ENCODE data around the gene CCDC172. TPM values are rescaled to one million over a fixed set of nuclear protein-coding genes. Genes with fewer than 3 reads are reported as not detected.
"Not testable (repeated sequence)": the region's sequence is repeated elsewhere in the genome, so short reads cannot be mapped to it uniquely, and the experiment has no call there.

Gene CCDC172
- polyA plus RNA-seq, 1 donor, result not detected

- no peak for DNase-seq
These were observed 7.6 kb downstream of the CCDC172 start for GRCh38 chr10:116331815-116332214.

GRCh38 chr10:116336866-116337265 lies 12.6 kb downstream of the CCDC172 start:
- no peak for DNase-seq

- no peak for DNase-seq
These were observed 27.9 kb downstream of the CCDC172 start for GRCh38 chr10:116352125-116352524.

GRCh38 chr10:116353817-116354216 lies 29.6 kb downstream of the CCDC172 start:
- DNase-seq, result no peak

- DNase-seq, result no peak
These were observed 31.1 kb downstream of the CCDC172 start for GRCh38 chr10:116355341-116355740.

GRCh38 chr10:116356833-116357232 lies 32.6 kb downstream of the CCDC172 start:
- DNase-seq, result no peak

- DNase-seq, result no peak
These were observed 40.6 kb downstream of the CCDC172 start for GRCh38 chr10:116364868-116365267.

- no peak for DNase-seq
These were observed 47.5 kb downstream of the CCDC172 start for GRCh38 chr10:116371737-116372136.

GRCh38 chr10:116382290-116382689 lies 58.0 kb downstream of the CCDC172 start:
- DNase-seq, result no peak

- DNase-seq, result no peak
These were observed 61.1 kb downstream of the CCDC172 start for GRCh38 chr10:116385311-116385710.

GRCh38 chr10:116385994-116386809 lies 62.0 kb downstream of the CCDC172 start:
- peak; percentile 64 for DNase-seq

- DNase-seq, result not testable (repeated sequence)
These were observed 69.1 kb downstream of the CCDC172 start for GRCh38 chr10:116393246-116393831.

- no peak for DNase-seq
These were observed 71.2 kb downstream of the CCDC172 start for GRCh38 chr10:116395223-116395985.

- no peak for DNase-seq
These were observed 74.0 kb downstream of the CCDC172 start for GRCh38 chr10:116398224-116398623.

GRCh38 chr10:116402858-116403257 lies 78.6 kb downstream of the CCDC172 start:
- no peak for DNase-seq

- DNase-seq, result no peak
These were observed 79.5 kb downstream of the CCDC172 start for GRCh38 chr10:116403740-116404250.

- peak; percentile 19 for DNase-seq
These were observed 84.5 kb downstream of the CCDC172 start for GRCh38 chr10:116408719-116409118.

GRCh38 chr10:116410351-116410750 lies 86.1 kb downstream of the CCDC172 start:
- no peak for DNase-seq

GRCh38 chr10:116417821-116418220 lies 93.6 kb downstream of the CCDC172 start:
- DNase-seq, result no peak

- no peak for DNase-seq
These were observed 94.1 kb downstream of the CCDC172 start for GRCh38 chr10:116418389-116418788.

- DNase-seq, result no peak
These were observed 97.6 kb downstream of the CCDC172 start for GRCh38 chr10:116421815-116422214.

- no peak for DNase-seq
These were observed 103.4 kb downstream of the CCDC172 start, which contains the start of gene PNLIPRP3 for GRCh38 chr10:116427671-116428070. Gene PNLIPRP3, plus strand, starts transcription at chr10:116427847. Its CDS starts 166 bp downstream, at chr10:116428013.

All from left kidney (tissue), 2 donors.